ENCODE results near the gene CCRL2.
"Not testable (repeated sequence)": the region's sequence is repeated elsewhere in the genome, so short reads cannot be mapped to it uniquely, and the experiment has no call there.

The CCRL2 gene

DNA sequence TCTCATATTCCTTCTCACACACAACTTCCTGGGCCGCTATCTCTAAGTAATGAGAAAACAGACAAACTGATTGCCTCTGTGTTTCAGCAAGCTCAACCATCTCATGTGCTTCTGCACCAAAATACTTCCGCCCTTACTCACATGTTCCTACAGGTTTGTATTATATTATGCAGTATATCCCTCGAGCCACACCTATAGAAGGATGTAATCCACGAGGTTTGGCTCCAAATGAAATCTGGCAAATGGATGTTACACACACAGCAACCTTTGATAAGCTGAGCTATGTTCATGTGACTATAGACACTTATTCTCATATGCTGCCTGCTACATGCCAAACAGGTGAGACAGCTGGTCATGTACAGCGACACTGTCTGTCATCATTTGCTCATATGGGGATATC is 22.6 kb downstream of the CCRL2 start:
- DNase-seq, result no peak

GRCh38 chr3:46430879-46431278 is 23.8 kb downstream of the CCRL2 start:
- not testable (repeated sequence) for DNase-seq

DNA sequence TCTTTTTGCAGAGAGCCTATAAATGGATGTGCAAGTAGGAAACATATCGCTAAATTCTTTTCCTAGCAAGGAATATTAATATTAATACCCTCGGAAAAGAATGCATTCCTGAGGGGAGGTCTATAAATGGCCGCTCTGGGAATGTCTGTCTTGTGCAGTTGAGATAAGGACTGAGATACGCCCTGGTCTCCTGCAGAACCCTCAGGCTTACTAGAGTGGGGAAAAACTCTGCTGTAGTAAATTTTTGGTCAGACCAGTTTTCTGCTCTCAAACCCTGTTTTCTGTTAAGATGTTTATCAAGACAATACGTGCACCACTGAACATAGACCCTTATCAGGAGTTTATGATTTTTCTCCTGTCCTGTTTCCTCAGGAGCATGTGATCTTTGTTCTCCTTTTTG is 24.8 kb downstream of the CCRL2 start:
- not testable (repeated sequence) for DNase-seq

- DNase-seq, result not testable (repeated sequence)
Measured at GRCh38 chr3:46433118-46433517, 26.1 kb downstream of the CCRL2 start.

DNA sequence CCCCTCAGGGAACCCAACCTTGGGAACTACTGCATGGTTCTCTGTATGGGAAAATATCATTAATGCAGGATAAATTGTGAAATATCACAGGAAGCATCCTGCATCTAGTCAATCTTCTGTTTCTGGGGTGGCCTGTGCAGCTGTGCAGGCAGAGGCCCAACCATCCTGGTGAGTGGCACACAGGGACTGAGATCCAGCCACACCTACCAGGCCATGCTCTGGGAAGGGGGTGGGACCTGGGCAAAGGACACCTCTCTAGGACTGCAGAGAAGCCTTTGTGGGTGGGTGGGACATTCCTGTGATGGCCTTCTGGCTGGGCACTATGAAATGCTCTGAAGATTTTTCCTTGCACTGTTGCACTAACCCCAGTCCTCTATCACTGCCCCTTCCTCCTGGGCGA is 26.8 kb downstream of the CCRL2 start:
- DNase-seq, result no peak

DNA sequence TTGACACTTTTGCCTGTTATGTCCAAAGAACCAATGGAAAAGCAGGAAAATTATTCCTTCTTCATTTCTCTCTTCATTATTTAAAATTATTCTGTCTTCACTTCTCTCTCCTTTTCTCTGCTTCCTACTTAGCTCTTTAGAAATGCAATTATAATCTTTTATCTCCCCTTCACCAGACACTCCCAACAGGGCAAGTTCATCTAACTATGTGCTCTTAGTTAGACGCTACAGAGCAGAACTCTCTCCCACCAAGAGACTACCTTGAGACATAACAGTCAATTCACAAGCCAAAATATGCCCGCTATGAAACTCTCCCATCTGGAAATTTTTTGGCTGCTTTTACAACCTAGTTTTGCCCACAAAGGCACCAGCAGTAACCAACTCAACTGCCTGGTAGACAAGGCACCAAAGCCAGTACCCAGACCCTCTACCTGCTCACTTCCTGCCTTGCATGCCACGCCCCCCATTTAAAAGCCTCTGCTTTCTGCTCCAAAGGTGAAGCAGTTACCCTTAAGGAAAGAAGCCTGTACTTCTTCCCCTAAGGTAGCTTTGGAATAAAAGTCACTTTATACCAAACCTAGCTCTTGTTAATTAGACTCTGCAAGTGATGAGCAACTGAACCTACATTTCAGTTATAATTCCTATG is 28.1 kb downstream of the CCRL2 start:
- no peak for DNase-seq

- no peak for DNase-seq
Measured at GRCh38 chr3:46438831-46439230, 31.8 kb downstream of the CCRL2 start.

DNA sequence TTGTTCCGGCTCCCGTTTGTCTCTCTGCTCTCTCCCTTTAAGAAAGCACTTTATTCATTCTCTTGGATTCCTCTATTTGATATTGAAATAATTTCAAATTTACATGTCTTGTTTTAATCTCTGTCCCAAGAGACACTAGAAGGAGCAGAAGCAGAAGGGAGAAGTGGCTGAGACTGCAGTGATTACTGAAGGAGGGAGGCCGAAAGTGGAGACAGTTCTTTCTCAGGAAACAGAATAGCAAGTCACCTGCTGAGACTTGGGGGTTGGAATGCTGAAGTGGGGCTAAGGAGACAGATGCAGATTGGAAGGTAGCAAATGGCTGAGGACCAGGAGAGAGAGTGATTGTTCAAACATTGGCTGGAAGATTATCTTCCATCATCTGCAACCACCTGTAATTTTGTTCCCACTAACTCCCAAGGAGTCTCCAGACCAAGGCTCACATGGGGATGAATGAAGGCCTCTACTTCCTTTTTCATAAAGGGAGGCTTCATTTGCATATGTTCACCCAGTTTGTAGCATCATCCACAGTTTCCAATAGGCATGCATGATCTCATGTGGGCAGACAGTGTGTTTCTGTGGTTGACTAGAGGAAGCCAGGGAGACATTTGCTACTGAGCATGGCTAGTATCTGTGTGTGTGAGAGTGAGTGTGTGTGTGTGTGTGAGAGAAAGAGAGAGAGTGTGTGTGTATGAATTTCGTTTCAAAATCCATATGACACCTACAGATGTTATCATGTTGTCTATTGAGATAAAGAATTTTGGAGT is 33.7 kb downstream of the CCRL2 start:
- DNase-seq, result peak in 1 of 2 experiments; percentile 4

DNA sequence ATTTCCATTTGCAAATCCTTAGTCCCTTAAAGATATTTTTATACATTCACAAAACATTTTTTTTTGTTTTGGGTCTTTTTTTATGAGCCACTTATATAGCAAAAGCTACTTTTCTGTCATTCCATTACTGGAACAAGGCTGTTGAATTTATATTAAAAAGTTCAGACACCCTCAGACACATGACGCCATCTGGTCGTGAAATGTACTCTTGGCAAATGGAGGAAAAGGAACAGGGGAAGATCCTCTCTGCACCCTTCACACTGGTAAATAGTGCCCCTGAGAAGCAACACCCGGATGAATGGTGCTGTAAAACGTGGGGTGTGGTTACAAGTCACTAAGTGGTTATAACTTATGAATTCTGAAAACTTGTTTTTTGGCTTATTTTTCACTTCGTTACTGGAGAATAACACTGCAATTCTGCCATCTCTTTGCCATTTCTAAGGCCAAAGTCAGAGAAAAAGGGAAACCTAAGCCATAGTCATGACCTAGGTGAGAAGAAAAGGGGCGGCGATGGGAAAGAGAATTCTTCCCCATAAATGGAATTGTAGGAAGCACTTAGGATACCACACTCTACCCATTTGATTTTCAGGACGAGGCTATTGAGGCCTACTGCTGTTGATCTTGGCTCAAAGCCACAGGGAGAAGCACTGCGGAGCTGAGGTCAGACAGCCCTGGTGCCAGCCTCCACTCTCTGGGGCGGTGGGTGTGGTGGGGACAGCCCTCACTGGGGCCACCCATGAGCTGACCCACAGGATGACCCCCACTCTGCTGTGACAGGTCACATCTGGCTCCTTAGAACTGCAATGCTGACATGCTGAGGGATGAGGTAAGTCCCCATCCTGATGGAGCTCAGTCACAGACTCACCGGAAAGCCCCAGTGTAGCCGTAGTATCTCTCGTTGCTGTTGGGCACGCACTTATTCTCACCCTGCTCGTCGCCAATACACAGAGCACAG is 35.8 kb downstream of the CCRL2 start:
- DNase-seq, result no peak

DNA sequence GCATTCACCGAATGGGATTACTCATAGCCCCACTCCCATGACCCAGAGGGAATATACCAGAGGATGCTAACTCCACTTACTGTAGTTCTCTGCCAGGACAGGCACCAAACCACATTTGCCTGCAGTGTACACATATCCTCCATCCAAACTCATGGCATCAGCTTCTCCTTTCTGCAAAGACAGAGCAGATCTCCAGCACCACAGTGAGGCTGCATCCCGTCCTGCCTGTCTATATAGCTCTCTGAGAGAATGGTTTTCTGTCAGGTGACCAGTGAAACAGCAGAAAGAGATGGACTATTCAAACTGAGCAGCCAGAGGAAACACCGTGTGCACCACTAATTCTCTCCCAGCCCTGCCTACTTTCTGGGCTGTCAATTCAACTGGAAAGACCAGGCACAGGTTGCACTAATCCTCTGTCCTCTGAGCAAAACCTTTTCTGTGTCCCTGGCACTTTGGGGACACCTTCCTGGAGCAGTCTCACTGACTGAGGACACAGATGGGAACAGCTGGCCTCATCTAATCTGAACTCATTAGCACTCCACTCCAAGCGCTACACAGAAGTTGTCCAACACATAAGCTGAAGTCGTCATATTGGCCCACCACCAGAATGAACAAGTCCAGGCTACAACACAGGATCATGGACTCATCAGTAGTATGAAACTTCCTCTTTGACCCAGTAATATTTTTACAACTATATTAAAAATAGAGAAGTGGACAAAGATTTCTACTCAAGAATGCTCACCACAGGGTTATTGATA is 40.3 kb downstream of the CCRL2 start:
- no peak for DNase-seq

DNA sequence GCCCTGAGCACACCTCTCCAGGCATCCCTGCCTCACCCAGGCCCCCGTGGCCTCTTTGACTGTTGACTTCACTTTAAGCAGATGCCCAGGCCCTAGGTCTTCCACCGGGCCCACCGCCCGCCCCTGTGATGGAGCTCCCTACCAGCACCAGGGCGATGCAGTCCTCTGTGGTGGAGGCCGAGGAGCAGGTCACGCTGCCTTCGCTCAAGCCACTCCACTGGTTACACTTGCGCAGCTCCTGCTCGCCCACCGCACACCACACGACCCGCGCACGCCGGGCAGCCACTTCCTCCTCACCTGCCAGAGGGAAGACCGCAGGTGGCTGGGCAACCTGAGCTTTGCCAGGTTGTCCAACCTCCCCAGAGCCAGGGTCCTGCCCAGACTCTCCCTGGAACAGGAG is 41.7 kb downstream of the CCRL2 start:
- no peak for DNase-seq

DNA sequence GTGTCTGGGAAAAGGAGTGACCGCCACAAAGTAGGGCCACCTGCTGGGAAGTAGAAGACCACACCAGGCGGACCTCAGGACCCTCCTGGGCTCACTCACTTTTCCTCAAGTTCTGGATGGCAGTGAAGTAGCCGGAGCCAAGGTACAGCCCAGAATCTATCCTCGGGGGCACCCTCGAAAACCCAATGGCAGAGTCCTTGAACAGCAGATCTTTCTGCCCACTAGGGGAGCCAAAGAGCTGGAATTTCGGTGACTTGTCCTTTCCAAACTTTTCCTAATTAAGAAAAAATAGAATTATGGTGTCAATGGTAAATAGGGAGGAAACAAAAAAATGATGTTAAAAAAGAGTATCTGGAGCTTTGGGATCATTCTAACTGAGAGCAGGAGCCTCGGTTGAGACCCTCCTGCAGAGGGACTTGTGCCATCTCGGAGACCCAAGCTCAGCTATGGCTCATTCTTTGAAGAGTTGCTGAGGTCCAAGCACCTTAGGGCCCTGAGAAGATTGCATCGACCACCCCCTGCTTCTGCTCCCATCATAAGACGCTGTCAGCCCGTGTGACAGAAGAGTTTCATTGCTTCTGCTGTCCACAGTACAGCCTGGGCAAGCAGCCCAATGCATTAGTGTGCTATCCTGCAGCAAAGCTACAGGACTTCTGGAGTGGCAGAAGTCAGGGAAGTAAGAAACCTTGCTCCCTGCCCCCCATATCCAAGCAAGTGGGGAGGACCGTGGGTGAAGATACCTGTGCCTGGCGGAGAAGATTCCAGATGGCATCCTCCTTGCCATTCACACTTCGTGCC is 42.9 kb downstream of the CCRL2 start:
- DNase-seq, result no peak

DNA sequence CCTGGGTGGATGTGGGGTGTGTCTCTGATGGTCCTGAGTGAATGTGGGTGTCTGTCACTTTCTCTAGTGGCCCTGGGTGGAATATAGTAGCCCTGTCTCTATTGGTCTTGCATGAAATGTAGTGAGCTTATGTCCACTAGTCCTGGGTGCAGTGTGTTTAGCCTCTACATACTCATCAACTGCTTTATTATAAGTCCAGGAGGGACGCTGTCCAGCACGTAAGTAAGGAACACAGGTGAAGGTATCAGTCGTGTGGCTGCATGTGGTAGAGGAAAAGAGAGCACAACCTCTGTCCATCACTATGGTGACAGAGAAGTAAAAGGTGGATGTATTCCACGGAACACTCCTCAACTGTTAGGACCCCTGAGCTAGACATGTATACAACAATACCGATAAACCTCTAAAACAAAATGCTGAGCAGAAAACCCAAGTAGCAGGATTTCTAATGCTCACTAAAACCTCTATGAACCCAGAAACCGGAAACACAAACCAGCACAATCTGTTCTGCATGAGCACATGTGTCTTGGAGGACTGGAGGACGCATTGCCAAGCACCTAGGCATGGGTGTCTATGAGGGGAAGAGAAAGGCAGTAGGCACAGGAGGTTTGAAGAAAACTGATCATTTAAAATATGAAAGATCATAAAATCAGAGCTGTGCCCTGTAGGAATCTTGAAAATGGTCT is 46.6 kb downstream of the CCRL2 start:
- DNase-seq, result no peak

DNA sequence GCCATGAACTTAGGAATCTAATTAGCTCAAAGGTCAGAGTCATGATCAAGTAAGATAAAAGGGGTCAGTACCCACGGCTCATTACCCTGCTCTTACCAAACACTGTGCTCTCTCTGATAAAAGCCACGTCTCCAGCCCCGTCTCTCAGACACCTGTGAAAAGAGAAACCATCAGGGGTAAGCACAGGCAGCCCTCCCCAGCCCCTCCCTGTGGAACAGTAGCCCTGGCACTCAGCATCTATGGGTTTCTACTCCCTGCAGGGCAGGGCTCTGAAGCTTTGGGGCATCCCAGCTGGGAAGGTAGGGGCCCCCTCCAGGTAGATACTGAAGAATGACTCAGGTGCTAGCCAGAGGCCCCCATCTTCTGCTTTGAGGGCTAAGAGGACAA is 47.1 kb downstream of the CCRL2 start:
- no peak for DNase-seq

GRCh38 chr3:46454606-46455005 is 47.5 kb downstream of the CCRL2 start:
- no peak for DNase-seq

DNA sequence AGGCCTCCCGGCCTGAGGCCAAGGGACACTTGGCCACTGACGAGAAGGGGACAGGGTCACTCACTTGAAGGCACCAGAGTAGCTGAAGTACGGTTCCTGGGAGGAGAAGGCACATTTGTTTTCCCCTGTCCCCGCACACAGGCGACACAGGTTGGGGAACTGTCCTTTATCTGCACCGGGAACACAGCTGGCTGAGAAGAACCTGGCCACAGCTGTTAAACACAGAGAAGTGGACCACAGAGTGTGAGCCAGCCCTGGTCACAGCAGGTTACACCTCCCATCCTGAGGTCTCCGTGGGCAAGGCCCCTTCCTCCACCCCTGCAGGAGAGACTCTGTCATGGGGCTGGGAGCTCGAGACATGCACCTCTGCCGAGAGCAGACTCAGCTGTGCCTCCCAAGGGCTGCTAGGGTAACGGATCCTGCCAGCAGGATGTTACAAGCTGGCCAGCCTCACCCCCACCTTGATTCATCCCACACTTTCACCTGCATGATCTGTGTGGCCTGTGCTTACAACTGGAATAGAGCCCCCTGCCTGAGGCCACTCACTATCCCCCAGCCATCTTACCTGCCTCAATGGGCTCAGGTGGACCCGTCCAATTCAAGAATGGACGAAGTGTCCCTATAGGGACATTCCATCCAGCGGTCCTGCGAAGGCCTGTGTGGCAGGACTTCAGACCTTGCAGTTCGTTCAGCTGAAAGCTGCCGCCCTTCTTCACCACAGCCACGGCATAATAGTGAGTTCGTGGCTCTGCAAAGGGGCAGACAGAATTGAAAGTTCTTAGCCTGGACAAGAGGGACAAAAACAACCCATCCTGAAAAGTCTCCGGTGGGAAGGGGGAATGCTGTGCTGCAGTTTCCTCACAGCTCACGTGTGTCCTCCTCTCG is 48.4 kb downstream of the CCRL2 start:
- no peak for DNase-seq

GRCh38 chr3:46456118-46456517 is 49.1 kb downstream of the CCRL2 start:
- no peak for DNase-seq
